ENCODE measurements around the gene IGSF21. TPM values are rescaled to one million over a fixed set of nuclear protein-coding genes. Genes with fewer than 3 reads are reported as not detected.

Gene IGSF21
- total and polyA plus RNA-seq, 2 of the 8 experiments (the other 6 are each of a cell fraction or from before 2014, with no cell fraction given) = 22.5 to 28.5 TPM

GRCh38 chr1:18302788-18303413 is 195.3 kb downstream of the IGSF21 start:
- POLR2A ChIA-PET (ENCODE audit: partially characterized antibody) = interaction anchor here (0.8 to 2.0 kb wide), 5 partner anchors 8 to 40 kb away, joined by 3 to 7 read pairs (median 4); no protein-coding TSS in a partner anchor

More at GRCh38 chr1:18302788-18303413, 195.3 kb downstream of the IGSF21 start:
- Histone ChIP-seq H3K27ac (ENCODE audit: low read depth, low read length) (no peak overlapping the region), H2BK120ac (replicated peaks; ENCODE audit: low read depth, low read length) (no peak overlapping the region), H3K18ac (ENCODE audit: extremely low read depth, low read length) (peak overlapping the region; percentile 85; the same call in 1 of the 2 replicates), H2BK15ac (ENCODE audit: low read length) (0 out of 2 replicates have a peak overlapping the region, but pooled peaks have one; percentile 62), H3K36me3 (ENCODE audit: control insufficient read depth in 2 of 4, insufficient read depth in 4 of 4, low read length in 3 of 4) (no peaks in the 10 kb centered on the region), H2BK20ac (ENCODE audit: low read length) (peak overlapping the region; percentile 73; the same call in 1 of the 2 replicates), H3K56ac (replicated peaks; ENCODE audit: insufficient read length, low read depth, low read length) (no peak overlapping the region), H3K14ac (ENCODE audit: insufficient read length) (no peak overlapping the region), H2AFZ (ENCODE audit: low read length) (no peak overlapping the region), H4K8ac (ENCODE audit: extremely low read depth, insufficient read depth, low read length) (no peak overlapping the region), H3K9ac (replicated peaks in 1 of 4; ENCODE audit: extremely low read depth in 1 of 4, low read depth in 3 of 4, low read length in 3 of 4) (no peak overlapping the region), H2BK12ac (ENCODE audit: low read depth, low read length) (peak overlapping the region; percentile 73; the same call in 1 of the 2 replicates), H3K23me2 (ENCODE audit: low read depth, low read length) (peaks cover 7% of the 10 kb centered on the region; the same call in 1 of the 2 replicates), H3K4me3 (ENCODE audit: extremely low read depth in 1 of 4, insufficient read depth in 2 of 4, low read depth in 3 of 4, low read length in 4 of 4) (no peak overlapping the region), H4K20me1 (replicated peaks in 1 of 2; ENCODE audit: control insufficient read depth in 1 of 2, insufficient read depth in 2 of 2, low read length in 2 of 2) (peaks cover 0 to 3% of the 10 kb centered on the region in 2 experiments), H3K23ac (ENCODE audit: insufficient read length) (no peak overlapping the region), H3K27me3 (replicated peaks in 1 of 4; ENCODE audit: control insufficient read depth in 3 of 4, extremely low read depth in 1 of 4, insufficient read depth in 3 of 4, low read length in 3 of 4) (no peaks in the 10 kb centered on the region), H2BK5ac (ENCODE audit: low read depth, low read length) (peak overlapping the region; percentile 85; the same call in 1 of the 2 replicates), H3K4me2 (ENCODE audit: insufficient read depth in 1 of 2, low read depth in 2 of 2, low read length in 2 of 2) (no peak overlapping the region), H4K5ac (ENCODE audit: insufficient read length, low read depth, low read length) (no peak overlapping the region), H4K91ac (replicated peaks; ENCODE audit: insufficient read length, low read length) (no peak overlapping the region), H3K9me3 (ENCODE audit: insufficient read depth in 2 of 2, low read depth in 1 of 2, low read length in 1 of 2) (no peaks in the 10 kb centered on the region), H3K4ac (replicated peaks; ENCODE audit: insufficient read length, low read depth, low read length) (no peak overlapping the region), H3K79me1 (ENCODE audit: low read depth, low read length) (no peaks in the 10 kb centered on the region), H3K4me1 (replicated peaks in 1 of 4; ENCODE audit: control insufficient read depth in 3 of 4, insufficient read depth in 4 of 4, low read length in 3 of 4) (peaks cover 7 to 19% (median 10%) of the 10 kb centered on the region in 4 experiments), H2AK5ac (ENCODE audit: low read depth, low read length) (0 out of 2 replicates have a peak overlapping the region, but pooled peaks have one; percentile 85), H3K79me2 (ENCODE audit: control insufficient read depth in 1 of 2, insufficient read depth in 2 of 2, low read length in 2 of 2) (no peaks in the 10 kb centered on the region)
- FAIRE-seq (no peak), DNase-seq (ENCODE audit: low read depth in 1 of 2, low spot score in 2 of 2) (peak in 1 of 2 experiments; percentile 84)
- TF ChIP-seq TAF7 (optimal IDR thresholded peaks at IDR 0.05; ENCODE audit: borderline replicate concordance, low read depth, low read length) (peak; percentile 58), RAD21 (IDR thresholded peaks at IDR 0.05 in 1 of 2, conservative IDR thresholded peaks at IDR 0.05 in 1 of 2; ENCODE audit: low read depth in 2 of 2, low read length in 2 of 2) (peak; percentile 86 to 94), JUND (IDR thresholded peaks at IDR 0.05; ENCODE audit: low read length) (no peak), CTCF (IDR thresholded peaks at IDR 0.05; ENCODE audit: control extremely low read depth in 1 of 3, insufficient read depth in 1 of 3, low read depth in 1 of 3, low read length in 3 of 3) (peak; percentile 84 to 86 (median 84)), CBX8 (IDR thresholded peaks at IDR 0.05; ENCODE audit: borderline replicate concordance, low read depth, low read length) (no peak)
- TF ChIP-seq, protein P1, sequence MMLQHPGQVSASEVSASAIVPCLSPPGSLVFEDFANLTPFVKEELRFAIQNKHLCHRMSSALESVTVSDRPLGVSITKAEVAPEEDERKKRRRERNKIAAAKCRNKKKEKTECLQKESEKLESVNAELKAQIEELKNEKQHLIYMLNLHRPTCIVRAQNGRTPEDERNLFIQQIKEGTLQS (IDR thresholded peaks at IDR 0.05; ENCODE audit: insufficient read depth, low read depth, low read length) = 0 out of 2 replicates have a peak, but pooled peaks have one; percentile 28
- CTCF ChIA-PET (ENCODE audit: partially characterized antibody) = interaction anchor here (0.6 to 9.4 kb wide), 32 partner anchors 8 to 642 kb away, joined by 3 to 132 read pairs (median 4); partner anchors contain the start of gene IGSF21
- WGBS, 2 experiments (ENCODE audit: extremely low coverage in 1 of 2, insufficient coverage in 1 of 2, insufficient read length in 1 of 2, insufficient replicate concordance in 2 of 2, low coverage in 1 of 2, low lambda C conversion rate in 2 of 2, missing lambda C conversion rate in 1 of 2) = 72% methylated on average over 7 of the region's 7 CpGs; no CpG with 5 or more reads in 1 of the 2 experiments
